Peyer's patch (tissue), 4 donors: ENCODE results near the gene SPAG6.

Source experiments
- POLR2A ChIP-seq, 2 donors: fragments of 450-650 bp; IDR thresholded peaks; one replicate each; pipeline ENCODE4 v1.5.1; 2017; ENCODE audit warnings: antibody characterized with exemption in 2 of 2, mild to moderate bottlenecking in 2 of 2, moderate library complexity in 2 of 2
- TF ChIP-seq, protein P1 (sequence below), 6 experiments: fragments of 450-650 bp in 4 of 6; fragments of 200-600 bp in 2 of 6; sonication (generic) in 1 of 6; IDR thresholded peaks; one replicate each; pipeline ENCODE4 v1.5.1; 2017 to 2019; ENCODE audit warnings: antibody characterized with exemption in 6 of 6, mild to moderate bottlenecking in 3 of 6, moderate library complexity in 1 of 6

DNA sequence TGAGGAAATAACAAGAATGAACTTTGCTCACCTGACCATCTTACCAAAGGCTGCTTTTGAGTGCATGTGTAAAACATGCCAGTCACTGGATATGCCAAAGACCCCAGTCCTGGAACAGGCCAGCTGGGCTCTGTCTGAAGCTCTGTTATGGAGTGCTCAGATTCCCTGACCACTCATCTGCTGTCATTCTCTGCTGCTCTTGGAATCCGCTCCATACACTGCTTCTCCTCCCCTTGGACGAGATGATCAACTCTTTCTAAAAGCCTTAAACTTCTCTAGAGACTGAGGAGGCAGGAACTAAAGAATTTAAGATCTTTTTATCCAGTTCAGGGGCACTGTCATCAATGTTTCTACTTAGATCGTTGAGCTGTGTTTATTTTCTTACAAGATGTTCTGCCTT lies 100.2 kb downstream of the SPAG6 start:
- TF ChIP-seq, protein P1, sequence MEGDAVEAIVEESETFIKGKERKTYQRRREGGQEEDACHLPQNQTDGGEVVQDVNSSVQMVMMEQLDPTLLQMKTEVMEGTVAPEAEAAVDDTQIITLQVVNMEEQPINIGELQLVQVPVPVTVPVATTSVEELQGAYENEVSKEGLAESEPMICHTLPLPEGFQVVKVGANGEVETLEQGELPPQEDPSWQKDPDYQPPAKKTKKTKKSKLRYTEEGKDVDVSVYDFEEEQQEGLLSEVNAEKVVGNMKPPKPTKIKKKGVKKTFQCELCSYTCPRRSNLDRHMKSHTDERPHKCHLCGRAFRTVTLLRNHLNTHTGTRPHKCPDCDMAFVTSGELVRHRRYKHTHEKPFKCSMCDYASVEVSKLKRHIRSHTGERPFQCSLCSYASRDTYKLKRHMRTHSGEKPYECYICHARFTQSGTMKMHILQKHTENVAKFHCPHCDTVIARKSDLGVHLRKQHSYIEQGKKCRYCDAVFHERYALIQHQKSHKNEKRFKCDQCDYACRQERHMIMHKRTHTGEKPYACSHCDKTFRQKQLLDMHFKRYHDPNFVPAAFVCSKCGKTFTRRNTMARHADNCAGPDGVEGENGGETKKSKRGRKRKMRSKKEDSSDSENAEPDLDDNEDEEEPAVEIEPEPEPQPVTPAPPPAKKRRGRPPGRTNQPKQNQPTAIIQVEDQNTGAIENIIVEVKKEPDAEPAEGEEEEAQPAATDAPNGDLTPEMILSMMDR (IDR thresholded peaks at IDR 0.05): no peak
- no peak for TF ChIP-seq POLR2A (IDR thresholded peaks at IDR 0.05)
